Fibroblast of pulmonary artery (primary cell): ENCODE measurements around the gene CSMD2.

Experiments used
- DNase-seq: peaks from one replicate; pipeline ENCODE4 v3.0.0-alpha.2; 2010; ENCODE audit warnings: low read depth
- H3K4me3 ChIP-seq: replicated peaks from 2 replicates; pipeline ENCODE4 v1.5.1; 2011; ENCODE audit warnings: low read depth, mild to moderate bottlenecking, control low read depth, low read length, moderate library complexity
- TF ChIP-seq, protein P1 (sequence below): IDR thresholded peaks from 2 replicates; pipeline ENCODE4 v1.5.1; 2011; ENCODE audit warnings: mild to moderate bottlenecking, control low read depth, low read length, inconsistent platforms; ENCODE audit errors: missing control alignments

CSMD2 gene

DNA sequence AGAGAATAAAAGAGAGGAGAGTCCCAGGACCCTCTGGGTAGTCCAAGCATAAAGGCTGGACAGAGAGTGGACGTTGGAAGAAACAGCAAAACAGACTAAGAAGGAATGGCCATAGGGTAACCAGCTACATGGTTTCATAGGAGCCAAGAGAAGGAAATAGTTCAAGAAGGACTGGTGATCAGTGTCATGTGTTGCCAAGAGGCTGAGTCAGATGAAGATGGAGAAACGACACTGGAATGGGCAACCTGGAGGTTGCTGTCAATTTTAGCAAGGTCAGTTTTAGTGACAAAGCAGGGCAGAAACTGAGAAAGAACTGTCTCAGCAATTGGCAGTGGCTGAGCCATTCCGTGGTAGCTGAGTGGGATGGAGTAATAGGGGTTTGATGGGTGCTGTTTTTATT, 259.8 kb downstream of the CSMD2 start:
- H3K4me3 ChIP-seq: no peak overlapping the region
- no peak for DNase-seq
- TF ChIP-seq, protein P1, sequence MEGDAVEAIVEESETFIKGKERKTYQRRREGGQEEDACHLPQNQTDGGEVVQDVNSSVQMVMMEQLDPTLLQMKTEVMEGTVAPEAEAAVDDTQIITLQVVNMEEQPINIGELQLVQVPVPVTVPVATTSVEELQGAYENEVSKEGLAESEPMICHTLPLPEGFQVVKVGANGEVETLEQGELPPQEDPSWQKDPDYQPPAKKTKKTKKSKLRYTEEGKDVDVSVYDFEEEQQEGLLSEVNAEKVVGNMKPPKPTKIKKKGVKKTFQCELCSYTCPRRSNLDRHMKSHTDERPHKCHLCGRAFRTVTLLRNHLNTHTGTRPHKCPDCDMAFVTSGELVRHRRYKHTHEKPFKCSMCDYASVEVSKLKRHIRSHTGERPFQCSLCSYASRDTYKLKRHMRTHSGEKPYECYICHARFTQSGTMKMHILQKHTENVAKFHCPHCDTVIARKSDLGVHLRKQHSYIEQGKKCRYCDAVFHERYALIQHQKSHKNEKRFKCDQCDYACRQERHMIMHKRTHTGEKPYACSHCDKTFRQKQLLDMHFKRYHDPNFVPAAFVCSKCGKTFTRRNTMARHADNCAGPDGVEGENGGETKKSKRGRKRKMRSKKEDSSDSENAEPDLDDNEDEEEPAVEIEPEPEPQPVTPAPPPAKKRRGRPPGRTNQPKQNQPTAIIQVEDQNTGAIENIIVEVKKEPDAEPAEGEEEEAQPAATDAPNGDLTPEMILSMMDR: no peak

DNA sequence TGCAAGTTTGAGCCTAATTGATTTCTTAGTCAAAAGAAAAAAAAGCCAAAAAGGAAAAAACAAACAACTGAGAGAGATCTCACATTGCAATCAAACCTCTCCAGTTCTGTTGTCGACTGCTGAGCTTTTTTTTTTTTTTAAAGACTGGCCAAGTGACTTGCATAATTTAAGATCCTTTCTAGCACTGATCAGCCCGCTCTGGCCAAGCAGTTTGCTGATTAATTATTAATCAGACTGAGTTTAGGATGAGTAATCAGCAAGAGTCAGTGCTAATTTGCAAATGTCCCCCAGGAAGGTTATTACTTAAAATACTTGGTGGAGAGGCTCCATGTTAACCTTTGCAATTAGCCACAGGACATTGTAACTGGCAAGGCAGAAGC, 261.8 kb downstream of the CSMD2 start:
- no peak for DNase-seq
- no peak overlapping the region for H3K4me3 ChIP-seq
- TF ChIP-seq, protein P1: no peak

DNA sequence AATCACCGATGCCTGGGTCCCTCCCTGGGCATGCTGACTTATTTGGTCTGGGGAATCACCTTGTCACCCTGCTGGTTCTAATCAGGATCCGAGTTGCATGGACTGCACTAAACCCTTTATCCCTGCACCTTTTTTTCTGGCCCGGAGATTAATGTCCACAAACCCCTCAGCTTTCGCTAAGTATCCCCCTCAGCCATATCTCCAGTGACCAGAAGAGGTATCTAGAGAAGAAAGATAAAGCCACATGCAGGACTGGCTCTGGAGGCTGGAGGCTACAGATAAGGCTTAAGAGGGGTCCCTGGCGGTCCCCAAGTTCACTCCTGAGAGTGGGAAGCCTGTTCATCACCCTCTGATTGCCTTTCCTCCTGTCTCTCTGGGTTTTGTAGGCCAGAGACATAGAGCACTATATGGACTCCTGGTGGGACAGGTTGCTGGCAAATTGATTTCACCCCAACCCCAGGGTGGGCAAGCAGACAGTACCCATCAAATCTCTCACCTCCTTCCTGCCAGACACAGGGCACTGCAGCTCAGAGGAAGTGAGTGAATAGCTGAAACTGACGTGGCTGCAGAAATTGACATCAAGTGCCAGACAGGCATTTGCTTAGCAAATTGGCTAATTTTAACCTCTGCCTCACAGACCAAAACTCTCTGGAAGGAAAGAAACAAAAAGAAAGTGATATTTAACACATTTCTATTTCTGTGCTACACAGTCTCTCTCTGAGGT, 262.4 kb downstream of the CSMD2 start:
- TF ChIP-seq, protein P1: no peak

DNA sequence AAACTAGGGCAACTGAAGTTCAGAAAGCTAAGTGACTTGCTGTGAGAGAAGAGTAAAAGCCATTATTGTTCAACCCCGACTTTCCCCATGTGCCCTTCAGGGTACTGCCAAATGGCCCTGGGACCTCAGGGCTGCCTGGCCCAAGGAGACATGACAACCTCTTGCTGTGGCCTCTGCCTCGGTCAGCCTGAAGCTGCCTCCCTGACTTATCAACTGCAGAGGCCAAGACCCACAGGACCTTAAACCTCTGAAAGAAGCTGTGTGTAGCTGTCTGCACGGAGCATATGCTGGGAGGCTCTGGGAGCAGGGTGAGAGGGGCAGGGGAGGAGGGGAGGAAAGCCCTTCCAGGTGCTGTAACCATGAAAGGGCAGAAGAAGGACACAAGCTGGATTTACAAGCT, 265.3 kb downstream of the CSMD2 start:
- TF ChIP-seq, protein P1: no peak
- no peak for DNase-seq

More for the DNA sequence above, 262.4 kb downstream of the CSMD2 start:
- no peak for DNase-seq
- no peak overlapping the region for H3K4me3 ChIP-seq

DNA sequence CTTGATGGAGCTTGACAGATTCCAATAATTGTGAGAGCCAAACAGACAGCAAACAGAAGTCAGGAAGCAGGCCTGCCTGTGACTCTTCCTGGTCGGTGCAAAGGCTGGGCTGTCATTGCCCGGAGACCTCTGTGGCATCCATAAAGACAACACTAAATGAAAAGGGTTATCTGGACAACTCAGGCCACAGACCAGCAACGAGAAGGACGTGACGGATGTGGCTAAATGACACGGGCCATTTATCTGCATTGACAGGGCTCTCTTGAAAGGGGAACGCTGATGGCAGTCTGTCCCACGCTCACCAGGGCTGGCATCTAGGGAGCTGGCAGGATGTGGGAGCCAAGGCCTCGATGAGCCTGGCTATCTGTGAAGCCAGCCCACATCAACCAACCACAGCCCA, 266.1 kb downstream of the CSMD2 start:
- DNase-seq: no peak
- TF ChIP-seq, protein P1: no peak
- H3K4me3 ChIP-seq: no peak overlapping the region

More for the DNA sequence above, 265.3 kb downstream of the CSMD2 start:
- H3K4me3 ChIP-seq: no peak overlapping the region

DNA sequence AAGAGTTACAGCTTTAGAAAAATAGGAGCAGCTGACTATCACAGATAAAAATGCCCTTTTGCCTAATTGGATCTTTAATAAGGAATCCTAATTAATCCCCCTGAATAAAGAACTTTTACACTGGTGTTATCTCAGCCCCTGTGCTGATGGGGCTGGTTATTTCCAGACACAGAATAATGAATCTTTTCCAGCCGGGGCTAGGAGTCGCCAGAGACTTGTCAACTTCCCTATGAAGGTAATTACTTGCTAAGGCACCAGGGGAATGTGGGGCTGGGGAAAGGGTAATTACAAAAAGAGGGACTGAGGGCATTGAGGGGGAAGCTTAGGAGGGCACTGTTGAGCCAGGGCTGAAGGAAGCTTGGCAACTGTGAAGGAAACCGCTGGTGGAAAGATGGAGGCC, 266.6 kb downstream of the CSMD2 start:
- H3K4me3 ChIP-seq: no peak overlapping the region
- DNase-seq: no peak
- TF ChIP-seq, protein P1: no peak
